Measurements from ENCODE around the gene ECI1. TPM values are rescaled to one million over a fixed set of nuclear protein-coding genes. Genes with fewer than 3 reads are reported as not detected.

Gene ECI1
- total RNA-seq, 1 experiment from 2014 or later, result 157 TPM

- no peaks in the 10 kb centered on the region for H3K27me3 ChIP-seq (replicated peaks; ENCODE audit: control insufficient read depth, insufficient read depth, low read length)
- intact Hi-C loops (cut with micrococcal nuclease; ENCODE audit: unreplicated experiment), result loop anchor here (1.0 kb wide), 1 partner anchor 8 kb away; no protein-coding TSS in a partner anchor
- H3K27me3 Mint-ChIP-seq (ENCODE audit: insufficient read depth, unreplicated experiment), result no peaks in the 10 kb centered on the region
- peak within 1 kb of the TSS; percentile 79 for H3K4me3 ChIP-seq (ENCODE audit: low read depth, low read length)
- TF ChIP-seq, protein P1, sequence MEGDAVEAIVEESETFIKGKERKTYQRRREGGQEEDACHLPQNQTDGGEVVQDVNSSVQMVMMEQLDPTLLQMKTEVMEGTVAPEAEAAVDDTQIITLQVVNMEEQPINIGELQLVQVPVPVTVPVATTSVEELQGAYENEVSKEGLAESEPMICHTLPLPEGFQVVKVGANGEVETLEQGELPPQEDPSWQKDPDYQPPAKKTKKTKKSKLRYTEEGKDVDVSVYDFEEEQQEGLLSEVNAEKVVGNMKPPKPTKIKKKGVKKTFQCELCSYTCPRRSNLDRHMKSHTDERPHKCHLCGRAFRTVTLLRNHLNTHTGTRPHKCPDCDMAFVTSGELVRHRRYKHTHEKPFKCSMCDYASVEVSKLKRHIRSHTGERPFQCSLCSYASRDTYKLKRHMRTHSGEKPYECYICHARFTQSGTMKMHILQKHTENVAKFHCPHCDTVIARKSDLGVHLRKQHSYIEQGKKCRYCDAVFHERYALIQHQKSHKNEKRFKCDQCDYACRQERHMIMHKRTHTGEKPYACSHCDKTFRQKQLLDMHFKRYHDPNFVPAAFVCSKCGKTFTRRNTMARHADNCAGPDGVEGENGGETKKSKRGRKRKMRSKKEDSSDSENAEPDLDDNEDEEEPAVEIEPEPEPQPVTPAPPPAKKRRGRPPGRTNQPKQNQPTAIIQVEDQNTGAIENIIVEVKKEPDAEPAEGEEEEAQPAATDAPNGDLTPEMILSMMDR (IDR thresholded peaks at IDR 0.05; ENCODE audit: insufficient read depth in 1 of 2, low read depth in 1 of 2, low read length in 1 of 2, severe bottlenecking in 1 of 2, unreplicated experiment in 1 of 2), result no peak
- H3K9me3 Mint-ChIP-seq (ENCODE audit: unreplicated experiment), result no peaks in the 10 kb centered on the region
- H3K4me1 Mint-ChIP-seq (ENCODE audit: low read depth, unreplicated experiment), result no peaks in the 10 kb centered on the region
- peak within 1 kb of the TSS; percentile 64 for H3K27ac Mint-ChIP-seq (ENCODE audit: unreplicated experiment)
- peaks cover 14% of the 10 kb centered on the region for H3K36me3 Mint-ChIP-seq (ENCODE audit: insufficient read depth, unreplicated experiment)
- no TSS peak for BruUV-seq (replicated peaks)
- peaks cover 8% of the 10 kb centered on the region for H3K4me1 ChIP-seq
- ChIA-PET POLR2A (interaction anchor here (0.5 to 1.1 kb wide), 3 partner anchors 9 to 50 kb away, joined by 3 to 11 read pairs (median 3); partner anchors contain the start of genes ECI1 and PGP), CTCF (interaction anchor here (0.6 to 1.0 kb wide), 2 partner anchors 46 to 259 kb away, joined by 3 to 8 read pairs; partner anchors contain the start of gene RPS2)
- H3K9me3 ChIP-seq, result no peaks in the 10 kb centered on the region
- H3K36me3 ChIP-seq (ENCODE audit: control insufficient read depth, insufficient read depth, low read length), result no peaks in the 10 kb centered on the region
- H3K4me3 Mint-ChIP-seq (ENCODE audit: unreplicated experiment), result peak within 1 kb of the TSS; percentile 81
- peak; percentile 99 for DNase-seq
Measured at GRCh38 chr16:2223221-2223941, 28.0 kb downstream of the ECI1 start, which contains the start of gene E4F1. Gene E4F1 (plus strand): TSS chr16:2223591. CDS start chr16:2223614, 23 bp downstream.

DNA sequence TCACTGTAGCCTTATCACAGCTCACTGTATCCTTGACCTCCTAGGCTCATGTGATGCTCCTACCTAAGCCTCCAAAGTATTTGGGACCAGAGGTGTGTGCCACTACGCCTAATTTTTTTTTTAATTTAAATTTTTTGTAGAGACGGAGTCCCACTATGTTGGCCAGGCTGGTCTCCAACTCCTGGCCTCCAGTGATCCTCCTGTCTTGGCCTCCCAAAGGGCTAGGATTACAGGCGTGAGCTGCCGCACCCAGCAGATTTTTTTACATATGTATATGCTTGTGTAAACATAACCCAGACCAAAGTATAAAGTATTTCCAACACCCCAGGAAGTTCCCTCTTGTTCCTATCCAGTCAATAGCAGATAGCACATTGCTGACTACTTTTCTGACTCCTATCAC lies 35.1 kb downstream of the ECI1 start:
- no peaks in the 10 kb centered on the region for H3K4me1 Mint-ChIP-seq (ENCODE audit: low read depth, unreplicated experiment)
- H3K36me3 ChIP-seq (ENCODE audit: control insufficient read depth, insufficient read depth, low read length), result peaks cover 3% of the 10 kb centered on the region; the same call in 1 of the 2 replicates
- no peak for DNase-seq
- H3K27me3 Mint-ChIP-seq (ENCODE audit: insufficient read depth, unreplicated experiment), result no peaks in the 10 kb centered on the region
- H3K4me3 ChIP-seq (ENCODE audit: low read depth, low read length), result peak overlapping the region; percentile 17; the same call in 1 of the 2 replicates
- CTCF ChIA-PET, result interaction anchor here (0.8 kb wide), 1 partner anchor 22 kb away, joined by 3 read pairs; no protein-coding TSS in a partner anchor
- BruUV-seq (replicated peaks), result no TSS peak
- TF ChIP-seq, protein P1 (IDR thresholded peaks at IDR 0.05; ENCODE audit: insufficient read depth in 1 of 2, low read depth in 1 of 2, low read length in 1 of 2, severe bottlenecking in 1 of 2, unreplicated experiment in 1 of 2), result no peak
- H3K27me3 ChIP-seq (replicated peaks; ENCODE audit: control insufficient read depth, insufficient read depth, low read length), result no peaks in the 10 kb centered on the region
- intact Hi-C loops (cut with micrococcal nuclease; ENCODE audit: unreplicated experiment), result no loop called here
- H3K27ac Mint-ChIP-seq (ENCODE audit: unreplicated experiment), result peak overlapping the region; percentile 75
- H3K4me3 Mint-ChIP-seq (ENCODE audit: unreplicated experiment), result peak overlapping the region; percentile 74
- H3K36me3 Mint-ChIP-seq (ENCODE audit: insufficient read depth, unreplicated experiment), result peaks cover 28% of the 10 kb centered on the region
- peaks cover 22% of the 10 kb centered on the region for H3K4me1 ChIP-seq
- POLR2A ChIA-PET, result no interaction called here
- no peaks in the 10 kb centered on the region for H3K9me3 Mint-ChIP-seq (ENCODE audit: unreplicated experiment)
- H3K9me3 ChIP-seq, result no peaks in the 10 kb centered on the region

DNA sequence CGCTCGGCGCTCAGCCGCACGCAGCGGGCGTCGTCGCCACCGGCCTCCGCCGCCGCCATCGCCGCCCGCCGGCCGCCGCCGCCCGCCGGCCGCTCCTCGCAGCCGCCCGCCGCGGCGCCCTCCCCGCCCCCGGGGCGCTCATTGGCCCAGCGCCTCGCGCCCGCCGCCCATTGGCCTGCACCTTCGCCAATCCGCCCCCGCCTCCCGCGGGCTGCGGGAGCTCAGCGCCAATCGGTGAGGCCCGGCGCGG lies 36.7 kb downstream of the ECI1 start, which contains the start of gene PGP:
TSS of gene PGP (minus strand) at position 122 of the 250 bp plus-strand sequence. CDS start at position 59, 63 bp downstream.
- Histone ChIP-seq H3K9me3 (no peaks in the 10 kb centered on the region), H3K27me3 (replicated peaks; ENCODE audit: control insufficient read depth, insufficient read depth, low read length) (no peaks in the 10 kb centered on the region), H3K36me3 (ENCODE audit: control insufficient read depth, insufficient read depth, low read length) (peaks cover 3% of the 10 kb centered on the region; the same call in 1 of the 2 replicates), H3K4me3 (ENCODE audit: low read depth, low read length) (peak within 1 kb of the TSS; percentile 75), H3K4me1 (peaks cover 29% of the 10 kb centered on the region)
- no peak for DNase-seq
- Mint-ChIP-seq H3K4me3 (ENCODE audit: unreplicated experiment) (peak within 1 kb of the TSS; percentile 74), H3K9me3 (ENCODE audit: unreplicated experiment) (no peaks in the 10 kb centered on the region), H3K27ac (ENCODE audit: unreplicated experiment) (peak within 1 kb of the TSS; percentile 75), H3K27me3 (ENCODE audit: insufficient read depth, unreplicated experiment) (no peaks in the 10 kb centered on the region), H3K36me3 (ENCODE audit: insufficient read depth, unreplicated experiment) (peaks cover 45% of the 10 kb centered on the region), H3K4me1 (ENCODE audit: low read depth, unreplicated experiment) (no peaks in the 10 kb centered on the region)
- CTCF ChIA-PET, result interaction anchor here (1.0 to 1.6 kb wide), 4 partner anchors 20 to 215 kb away, joined by 4 to 10 read pairs (median 8); partner anchors contain the start of gene ECI1
- POLR2A ChIA-PET, result interaction anchor here (0.6 to 2.0 kb wide), 14 partner anchors 8 to 756 kb away, joined by 3 to 21 read pairs (median 4); partner anchors contain the start of genes E4F1, ECI1, KCTD5 and RPS2
- intact Hi-C loops (cut with micrococcal nuclease; ENCODE audit: unreplicated experiment), result no loop called here
- TF ChIP-seq, protein P1 (IDR thresholded peaks at IDR 0.05; ENCODE audit: insufficient read depth in 1 of 2, low read depth in 1 of 2, low read length in 1 of 2, severe bottlenecking in 1 of 2, unreplicated experiment in 1 of 2), result no peak
- no TSS peak for BruUV-seq (replicated peaks)
